ENCODE measurements around the gene ATP5PB.

The ATP5PB gene

DNA sequence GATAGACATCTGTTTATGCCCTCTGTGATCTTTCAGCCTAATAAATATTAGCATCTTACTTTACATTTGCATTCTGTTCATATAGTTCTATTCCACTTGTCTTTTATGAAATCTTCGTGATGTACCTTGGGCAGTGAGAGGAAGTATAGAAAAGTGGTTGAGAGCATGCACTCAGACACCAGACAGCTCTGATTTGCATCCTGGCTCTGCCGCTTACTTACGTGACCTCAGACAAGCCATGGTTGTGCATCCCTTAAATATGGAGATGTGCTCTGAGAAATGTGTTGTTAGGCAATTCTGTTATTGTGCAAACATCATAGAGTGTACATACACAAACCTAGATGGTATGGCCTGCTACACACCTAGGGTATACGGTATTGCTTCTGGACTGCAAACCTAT, 44.7 kb upstream of the ATP5PB start:
- Histone ChIP-seq H2BK12ac (ENCODE audit: low read length) (no peak overlapping the region), H2AK5ac (ENCODE audit: low read depth, low read length) (no peak overlapping the region), H2BK15ac (ENCODE audit: low read length) (no peak overlapping the region), H3K23ac (ENCODE audit: low read depth, low read length, poor library complexity) (no peak overlapping the region), H3K4ac (ENCODE audit: low read length) (no peak overlapping the region), H3K18ac (ENCODE audit: low read length) (no peak overlapping the region), H3K4me2 (ENCODE audit: insufficient read depth, low read length, poor library complexity, severe bottlenecking) (no peak overlapping the region), H3K14ac (ENCODE audit: low read length) (no peak overlapping the region), H3K79me1 (ENCODE audit: low read depth, low read length) (no peaks in the 10 kb centered on the region), H3K9ac (ENCODE audit: low read depth, low read length, poor library complexity) (no peak overlapping the region), H3K4me3 (ENCODE audit: low read length in 2 of 2) (no peak overlapping the region), H3K27ac (replicated peaks; ENCODE audit: low read length) (no peak overlapping the region), H3K9me3 (replicated peaks in 1 of 2; ENCODE audit: control insufficient read depth in 2 of 2, insufficient read depth in 1 of 2, low read depth in 1 of 2, low read length in 2 of 2) (no peaks in the 10 kb centered on the region), H2BK120ac (ENCODE audit: low read depth, low read length) (no peak overlapping the region), H3K36me3 (replicated peaks in 1 of 2; ENCODE audit: control insufficient read depth in 2 of 2, insufficient read depth in 2 of 2, low read length in 2 of 2) (no peaks in the 10 kb centered on the region), H4K91ac (ENCODE audit: low read depth, low read length, poor library complexity) (no peak overlapping the region), H4K8ac (ENCODE audit: low read depth, low read length) (no peak overlapping the region), H3K27me3 (ENCODE audit: control insufficient read depth in 3 of 3, insufficient read depth in 3 of 3, low read depth in 1 of 3, low read length in 3 of 3) (peaks cover 0 to 20% (median 0%) of the 10 kb centered on the region in 3 experiments), H2BK5ac (ENCODE audit: low read length) (no peak overlapping the region), H3K4me1 (ENCODE audit: control insufficient read depth in 2 of 2, insufficient read depth in 1 of 2, low read depth in 1 of 2, low read length in 2 of 2) (peaks cover 0 to 1% of the 10 kb centered on the region in 2 donors), H2AFZ (ENCODE audit: low read length) (no peak overlapping the region)
- WGBS, 2 donors (ENCODE audit: extremely low coverage in 2 of 2, insufficient read length in 2 of 2, insufficient replicate concordance in 1 of 2) = no CpG with 5 or more reads among the region's 4 CpGs
- DNase-seq (ENCODE audit: low spot score) = no peak

DNA sequence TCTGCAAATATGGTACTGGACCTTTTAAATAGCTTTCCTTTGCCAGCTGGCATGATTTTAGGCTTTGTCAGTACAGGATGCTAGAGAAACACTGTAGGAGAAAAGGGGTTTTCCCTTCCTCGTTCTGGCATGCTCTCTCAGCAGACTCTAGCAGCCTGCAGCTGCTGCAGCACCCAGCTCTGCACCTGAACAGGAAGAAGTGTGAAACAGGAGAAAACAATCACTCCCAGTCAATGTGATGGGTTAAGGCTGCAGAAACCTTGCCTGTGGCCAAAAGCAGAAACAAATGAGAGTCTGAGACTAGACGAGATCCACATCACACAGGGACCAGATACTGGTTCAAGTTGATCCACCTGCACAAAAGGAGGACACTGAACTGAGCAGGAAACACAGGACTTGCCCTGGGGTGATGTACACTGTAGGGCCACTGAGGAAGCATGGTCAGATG, 42.9 kb upstream of the ATP5PB start:
- Histone ChIP-seq H3K4me3 (ENCODE audit: low read length in 2 of 2) (no peak overlapping the region), H2BK120ac (ENCODE audit: low read depth, low read length) (no peak overlapping the region), H4K8ac (ENCODE audit: low read depth, low read length) (no peak overlapping the region), H3K14ac (ENCODE audit: low read length) (no peak overlapping the region), H2BK5ac (ENCODE audit: low read length) (no peak overlapping the region), H3K4ac (ENCODE audit: low read length) (no peak overlapping the region), H3K4me2 (ENCODE audit: insufficient read depth, low read length, poor library complexity, severe bottlenecking) (no peak overlapping the region), H2BK15ac (ENCODE audit: low read length) (no peak overlapping the region), H3K36me3 (replicated peaks in 1 of 2; ENCODE audit: control insufficient read depth in 2 of 2, insufficient read depth in 2 of 2, low read length in 2 of 2) (no peaks in the 10 kb centered on the region), H3K9ac (ENCODE audit: low read depth, low read length, poor library complexity) (no peak overlapping the region), H3K4me1 (ENCODE audit: control insufficient read depth in 2 of 2, insufficient read depth in 1 of 2, low read depth in 1 of 2, low read length in 2 of 2) (peaks cover 0 to 1% of the 10 kb centered on the region in 2 donors), H2AK5ac (ENCODE audit: low read depth, low read length) (no peak overlapping the region), H3K27ac (replicated peaks; ENCODE audit: low read length) (no peak overlapping the region), H3K23ac (ENCODE audit: low read depth, low read length, poor library complexity) (no peak overlapping the region), H3K18ac (ENCODE audit: low read length) (no peak overlapping the region), H3K27me3 (ENCODE audit: control insufficient read depth in 3 of 3, insufficient read depth in 3 of 3, low read depth in 1 of 3, low read length in 3 of 3) (peaks cover 0 to 11% (median 0%) of the 10 kb centered on the region in 3 experiments), H4K91ac (ENCODE audit: low read depth, low read length, poor library complexity) (no peak overlapping the region), H2BK12ac (ENCODE audit: low read length) (no peak overlapping the region), H3K9me3 (replicated peaks in 1 of 2; ENCODE audit: control insufficient read depth in 2 of 2, insufficient read depth in 1 of 2, low read depth in 1 of 2, low read length in 2 of 2) (no peaks in the 10 kb centered on the region), H2AFZ (ENCODE audit: low read length) (no peak overlapping the region), H3K79me1 (ENCODE audit: low read depth, low read length) (no peaks in the 10 kb centered on the region)
- no peak for DNase-seq (ENCODE audit: low spot score)
- WGBS, 2 donors (ENCODE audit: extremely low coverage in 2 of 2, insufficient read length in 2 of 2, insufficient replicate concordance in 1 of 2) = no CpG with 5 or more reads among the region's 2 CpGs

DNA sequence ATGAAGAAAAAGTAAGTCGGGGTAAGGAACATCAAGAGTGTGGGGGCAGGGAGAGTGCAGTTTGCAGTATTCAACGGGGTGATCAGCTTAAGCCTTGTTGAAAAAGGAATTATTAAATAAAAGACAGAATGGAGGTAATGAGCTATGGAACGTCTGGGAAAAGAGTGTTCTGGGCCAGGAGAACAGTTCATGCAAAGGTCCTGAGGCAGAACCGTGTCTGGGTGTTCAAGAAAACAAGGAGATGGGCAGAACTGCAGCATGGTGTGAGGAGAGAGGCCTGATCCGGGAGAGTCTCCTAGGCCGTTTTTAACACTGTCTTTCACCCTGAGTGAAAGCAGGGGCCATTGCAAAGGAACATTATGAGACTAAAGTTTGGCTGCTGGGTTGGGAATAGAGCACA, 42.0 kb upstream of the ATP5PB start:
- Histone ChIP-seq H2BK120ac (ENCODE audit: low read depth, low read length) (no peak overlapping the region), H2AK5ac (ENCODE audit: low read depth, low read length) (no peak overlapping the region), H2BK12ac (ENCODE audit: low read length) (no peak overlapping the region), H3K18ac (ENCODE audit: low read length) (no peak overlapping the region), H3K9ac (ENCODE audit: low read depth, low read length, poor library complexity) (no peak overlapping the region), H3K23ac (ENCODE audit: low read depth, low read length, poor library complexity) (no peak overlapping the region), H3K14ac (ENCODE audit: low read length) (no peak overlapping the region), H2BK5ac (ENCODE audit: low read length) (no peak overlapping the region), H3K4ac (ENCODE audit: low read length) (no peak overlapping the region), H2BK15ac (ENCODE audit: low read length) (no peak overlapping the region), H3K79me1 (ENCODE audit: low read depth, low read length) (no peaks in the 10 kb centered on the region), H3K36me3 (replicated peaks in 1 of 2; ENCODE audit: control insufficient read depth in 2 of 2, insufficient read depth in 2 of 2, low read length in 2 of 2) (no peaks in the 10 kb centered on the region), H3K27me3 (ENCODE audit: control insufficient read depth in 3 of 3, insufficient read depth in 3 of 3, low read depth in 1 of 3, low read length in 3 of 3) (peaks cover 0 to 10% (median 0%) of the 10 kb centered on the region in 3 experiments), H3K4me2 (ENCODE audit: insufficient read depth, low read length, poor library complexity, severe bottlenecking) (no peak overlapping the region), H3K4me1 (ENCODE audit: control insufficient read depth in 2 of 2, insufficient read depth in 1 of 2, low read depth in 1 of 2, low read length in 2 of 2) (peaks cover 0 to 1% of the 10 kb centered on the region in 2 donors), H2AFZ (ENCODE audit: low read length) (no peak overlapping the region), H3K9me3 (replicated peaks in 1 of 2; ENCODE audit: control insufficient read depth in 2 of 2, insufficient read depth in 1 of 2, low read depth in 1 of 2, low read length in 2 of 2) (no peaks in the 10 kb centered on the region), H4K91ac (ENCODE audit: low read depth, low read length, poor library complexity) (no peak overlapping the region), H3K27ac (replicated peaks; ENCODE audit: low read length) (no peak overlapping the region), H4K8ac (ENCODE audit: low read depth, low read length) (no peak overlapping the region), H3K4me3 (ENCODE audit: low read length in 2 of 2) (no peak overlapping the region)
- WGBS, 2 donors (ENCODE audit: extremely low coverage in 2 of 2, insufficient read length in 2 of 2, insufficient replicate concordance in 1 of 2) = no CpG with 5 or more reads among the region's 6 CpGs
- DNase-seq (ENCODE audit: low spot score) = no peak

DNA sequence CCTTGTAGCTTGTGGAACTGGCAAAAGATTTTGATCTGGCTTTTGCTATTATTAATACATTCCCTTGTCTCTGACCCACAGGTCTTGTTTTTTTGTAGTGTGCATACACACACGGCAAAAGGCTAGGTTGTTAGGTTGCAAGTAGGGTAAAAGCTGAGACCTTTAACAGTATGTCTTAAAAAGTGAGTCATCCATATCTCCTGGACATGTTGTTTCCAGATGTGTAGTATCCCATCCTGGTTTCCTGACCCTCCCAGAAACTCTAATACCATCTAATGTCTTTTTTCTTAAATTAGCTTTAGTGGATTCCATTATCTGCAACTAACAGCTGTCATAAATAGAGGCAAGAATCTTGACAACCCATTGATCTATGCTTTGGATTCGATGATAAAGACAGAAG, 36.4 kb upstream of the ATP5PB start:
- no peak overlapping the region for H3K4me2 ChIP-seq (ENCODE audit: insufficient read depth, low read length, poor library complexity, severe bottlenecking)
- H2BK120ac ChIP-seq (ENCODE audit: low read depth, low read length) = no peak overlapping the region
- H2BK5ac ChIP-seq (ENCODE audit: low read length) = no peak overlapping the region
- H3K4ac ChIP-seq (ENCODE audit: low read length) = no peak overlapping the region
- no peak overlapping the region for H3K27ac ChIP-seq (replicated peaks; ENCODE audit: low read length)
- no peaks in the 10 kb centered on the region for H3K27me3 ChIP-seq (ENCODE audit: control insufficient read depth in 3 of 3, insufficient read depth in 3 of 3, low read depth in 1 of 3, low read length in 3 of 3)
- no peak overlapping the region for H2BK15ac ChIP-seq (ENCODE audit: low read length)
- H4K91ac ChIP-seq (ENCODE audit: low read depth, low read length, poor library complexity) = no peak overlapping the region
- no peaks in the 10 kb centered on the region for H3K79me1 ChIP-seq (ENCODE audit: low read depth, low read length)
- H3K4me1 ChIP-seq (ENCODE audit: control insufficient read depth in 2 of 2, insufficient read depth in 1 of 2, low read depth in 1 of 2, low read length in 2 of 2) = no peaks in the 10 kb centered on the region
- H3K9me3 ChIP-seq (replicated peaks in 1 of 2; ENCODE audit: control insufficient read depth in 2 of 2, insufficient read depth in 1 of 2, low read depth in 1 of 2, low read length in 2 of 2) = peaks cover 0 to 3% of the 10 kb centered on the region in 2 donors
- H2BK12ac ChIP-seq (ENCODE audit: low read length) = no peak overlapping the region
- no peak overlapping the region for H3K9ac ChIP-seq (ENCODE audit: low read depth, low read length, poor library complexity)
- H3K14ac ChIP-seq (ENCODE audit: low read length) = no peak overlapping the region
- no peak overlapping the region for H2AFZ ChIP-seq (ENCODE audit: low read length)
- H3K36me3 ChIP-seq (replicated peaks in 1 of 2; ENCODE audit: control insufficient read depth in 2 of 2, insufficient read depth in 2 of 2, low read length in 2 of 2) = no peaks in the 10 kb centered on the region
- H3K23ac ChIP-seq (ENCODE audit: low read depth, low read length, poor library complexity) = no peak overlapping the region
- no peak overlapping the region for H4K8ac ChIP-seq (ENCODE audit: low read depth, low read length)
- H2AK5ac ChIP-seq (ENCODE audit: low read depth, low read length) = no peak overlapping the region
- H3K18ac ChIP-seq (ENCODE audit: low read length) = no peak overlapping the region
- no peak overlapping the region for H3K4me3 ChIP-seq (ENCODE audit: low read length in 2 of 2)
- no CpG with 5 or more reads among the region's 2 CpGs for WGBS, 2 donors (ENCODE audit: extremely low coverage in 2 of 2, insufficient read length in 2 of 2, insufficient replicate concordance in 1 of 2)
- no peak for DNase-seq (ENCODE audit: low spot score)
